CD4-positive, alpha-beta T cell (primary cell): ENCODE results near the gene LRSAM1. TPM values are rescaled to one million over a fixed set of nuclear protein-coding genes. Genes with fewer than 3 reads are reported as not detected.

Source experiments
- ATAC-seq: fragments of 200-7000 bp; cut with Tn5 transposase; one replicate; pipeline ENCODE4 v1.10.0; 2022; ENCODE audit warnings: mild to moderate bottlenecking; ENCODE audit not compliant: poor library complexity
- CTCF ChIA-PET: fragments of 350-600 bp; sonication (Branson Sonifier 250); formaldehyde crosslinking; loops from one replicate; lab custom pipeline; 2021; ENCODE audit warnings: antibody characterized with exemption, inconsistent platforms; lab: Charles Lee
- POLR2A ChIA-PET: fragments of 350-600 bp; sonication (Branson Sonifier 250); formaldehyde crosslinking; loops from one replicate; lab custom pipeline; 2021; ENCODE audit warnings: antibody characterized with exemption, inconsistent platforms; lab: Charles Lee
- DNase-seq, 14 experiments: peaks; one replicate each; pipeline ENCODE4 v3.0.0-alpha.2; 2013 to 2020; ENCODE audit warnings: mixed read lengths in 2 of 14
- H3K27ac ChIP-seq, 2 donors: one replicate each; pipeline versions ENCODE4 v1.5.1 to v1.7.0; 2013; ENCODE audit warnings: low read length in 2 of 2, low read depth in 1 of 2, mild to moderate bottlenecking in 1 of 2
- H3K27me3 ChIP-seq, 2 experiments: 1 replicate in 1 of 2; 2 replicates in 1 of 2; pipeline versions ENCODE4 v1.6.1 to v1.7.0; 2013; ENCODE audit warnings: low read length in 2 of 2, control low read depth in 1 of 2, mild to moderate bottlenecking in 1 of 2, moderate library complexity in 1 of 2; ENCODE audit not compliant: insufficient read depth in 2 of 2, control insufficient read depth in 1 of 2
- H3K36me3 ChIP-seq: one replicate; pipeline ENCODE4 v1.6.1; 2013; ENCODE audit warnings: low read length, control low read depth; ENCODE audit not compliant: insufficient read depth
- H3K4me1 ChIP-seq: one replicate; pipeline ENCODE4 v1.6.1; 2013; ENCODE audit warnings: low read length, control low read depth; ENCODE audit not compliant: insufficient read depth
- H3K4me3 ChIP-seq: one replicate; pipeline ENCODE4 v1.5.1; 2013; ENCODE audit warnings: mild to moderate bottlenecking, low read length, moderate library complexity
- H3K9me3 ChIP-seq, 2 experiments: 1 replicate in 1 of 2; 2 replicates in 1 of 2; pipeline versions ENCODE4 v1.6.1 to v1.7.0; 2013; ENCODE audit warnings: low read length in 2 of 2, mild to moderate bottlenecking in 2 of 2, control low read depth in 1 of 2, moderate library complexity in 1 of 2; ENCODE audit not compliant: control insufficient read depth in 1 of 2, insufficient read depth in 1 of 2
- H3K27ac Mint-ChIP-seq: one replicate; pipeline ENCODE4 v1.8.0; 2020; ENCODE audit warnings: mixed read lengths
- H3K27me3 Mint-ChIP-seq: one replicate; pipeline ENCODE4 v1.8.0; 2021; ENCODE audit warnings: mixed read lengths
- H3K36me3 Mint-ChIP-seq: one replicate; pipeline ENCODE4 v1.8.0; 2021; ENCODE audit warnings: low read depth, mixed read lengths
- H3K4me1 Mint-ChIP-seq: one replicate; pipeline ENCODE4 v1.8.0; 2021; ENCODE audit warnings: low read depth, mixed read lengths
- H3K4me3 Mint-ChIP-seq: one replicate; pipeline ENCODE4 v1.8.0; 2020; ENCODE audit warnings: mild to moderate bottlenecking, mixed read lengths
- H3K9me3 Mint-ChIP-seq: one replicate; pipeline ENCODE4 v1.8.0; 2020; ENCODE audit warnings: mixed read lengths
- CTCF ChIP-seq: fragments of 200-600 bp; IDR thresholded peaks from one replicate; pipeline ENCODE4 v1.8.0; 2022; ENCODE audit warnings: antibody characterized with exemption, mild to moderate bottlenecking
- intact Hi-C, 2 experiments: fragments of 100-400 bp; cut with DNase I in 1 of 2; cut with micrococcal nuclease in 1 of 2; formaldehyde crosslinking; loops; one replicate each; pipeline versions ENCODE4 v1.15.1 to v1.9.0; 2023 to 2025; cut with DNase I, micrococcal nuclease
- total RNA-seq, 174 experiments: library from RNA in 2 of 174; stranded (reverse) in 2 of 174; gene quantifications; one replicate each; pipeline ENCODE4 v1.2.3 and lab custom pipeline; 2021 to 2026

The LRSAM1 gene
- total RNA-seq, 2 experiments from 2014 or later: 11.4 to 16.0 TPM

- H3K27me3 ChIP-seq: no peaks in the 10 kb centered on the region
- H3K4me1 ChIP-seq: no peaks in the 10 kb centered on the region
- H3K9me3 Mint-ChIP-seq: no peaks in the 10 kb centered on the region
- H3K36me3 ChIP-seq: peaks cover 2% of the 10 kb centered on the region
- ATAC-seq (no peak), DNase-seq (no peak)
- H3K4me1 Mint-ChIP-seq: no peaks in the 10 kb centered on the region
- no peak overlapping the region for H3K4me3 ChIP-seq
- no peaks in the 10 kb centered on the region for H3K27me3 Mint-ChIP-seq
- no peaks in the 10 kb centered on the region for H3K36me3 Mint-ChIP-seq
- no peak overlapping the region for H3K27ac Mint-ChIP-seq
- CTCF ChIA-PET: no interaction called here
- H3K27ac ChIP-seq: no peak overlapping the region
- TF ChIP-seq CTCF: no peak
- POLR2A ChIA-PET: no interaction called here
- H3K9me3 ChIP-seq: no peaks in the 10 kb centered on the region
- no peak overlapping the region for H3K4me3 Mint-ChIP-seq
- intact Hi-C loops: no loop called here
These were observed 97.1 kb downstream of the LRSAM1 start for GRCh38 chr9:127548352-127548881.

- no peak for DNase-seq
- H3K27me3 Mint-ChIP-seq: no peaks in the 10 kb centered on the region
- no peak overlapping the region for H3K27ac Mint-ChIP-seq
- Histone ChIP-seq H3K27ac (no peak overlapping the region), H3K27me3 (no peaks in the 10 kb centered on the region), H3K4me1 (peaks cover 3% of the 10 kb centered on the region), H3K36me3 (peaks cover 2% of the 10 kb centered on the region), H3K4me3 (no peak overlapping the region), H3K9me3 (no peaks in the 10 kb centered on the region)
- no peaks in the 10 kb centered on the region for H3K4me1 Mint-ChIP-seq
- ChIA-PET CTCF (no interaction called here), POLR2A (no interaction called here)
- ATAC-seq: no peak
- intact Hi-C loops: no loop called here
- H3K36me3 Mint-ChIP-seq: no peaks in the 10 kb centered on the region
- H3K4me3 Mint-ChIP-seq: no peak overlapping the region
- no peak for TF ChIP-seq CTCF
- no peaks in the 10 kb centered on the region for H3K9me3 Mint-ChIP-seq
These were observed 97.9 kb downstream of the LRSAM1 start for GRCh38 chr9:127549218-127549617.

GRCh38 chr9:127549751-127550150, 98.4 kb downstream of the LRSAM1 start:
- DNase-seq (no peak), ATAC-seq (no peak)
- peaks cover 2% of the 10 kb centered on the region for H3K36me3 ChIP-seq
- Mint-ChIP-seq H3K4me3 (no peak overlapping the region), H3K9me3 (no peaks in the 10 kb centered on the region), H3K27ac (no peak overlapping the region), H3K27me3 (no peaks in the 10 kb centered on the region), H3K4me1 (no peaks in the 10 kb centered on the region), H3K36me3 (no peaks in the 10 kb centered on the region)
- no peak overlapping the region for H3K27ac ChIP-seq
- POLR2A ChIA-PET: no interaction called here
- peaks cover 7% of the 10 kb centered on the region for H3K4me1 ChIP-seq
- no peaks in the 10 kb centered on the region for H3K27me3 ChIP-seq
- intact Hi-C loops: no loop called here
- CTCF ChIA-PET: no interaction called here
- no peak overlapping the region for H3K4me3 ChIP-seq
- no peak for TF ChIP-seq CTCF
- no peaks in the 10 kb centered on the region for H3K9me3 ChIP-seq
